ENCODE measurements around the gene SEH1L.
"Not testable (repeated sequence)": the region's sequence is repeated elsewhere in the genome, so short reads cannot be mapped to it uniquely, and the experiment has no call there.

The SEH1L gene

GRCh38 chr18:12958478-12958877 is 10.7 kb downstream of the SEH1L start:
- Histone ChIP-seq H3K4me1 (ENCODE audit: control insufficient read depth, insufficient read depth, low read length) (no peaks in the 10 kb centered on the region), H3K4me3 (ENCODE audit: low read length) (no peak overlapping the region), H3K9ac (ENCODE audit: low read length) (no peak overlapping the region), H3K27ac (ENCODE audit: low read depth, low read length) (no peak overlapping the region), H3K27me3 (ENCODE audit: control insufficient read depth, insufficient read depth, low read length) (no peaks in the 10 kb centered on the region), H3K36me3 (ENCODE audit: control insufficient read depth, insufficient read depth, low read length) (peaks cover 6% of the 10 kb centered on the region)

- peaks cover 6% of the 10 kb centered on the region for H3K36me3 ChIP-seq (ENCODE audit: control insufficient read depth, insufficient read depth, low read length)
- no peak overlapping the region for H3K4me3 ChIP-seq (ENCODE audit: low read length)
- no peaks in the 10 kb centered on the region for H3K4me1 ChIP-seq (ENCODE audit: control insufficient read depth, insufficient read depth, low read length)
- no peak overlapping the region for H3K27ac ChIP-seq (ENCODE audit: low read depth, low read length)
- no peak overlapping the region for H3K9ac ChIP-seq (ENCODE audit: low read length)
- no peaks in the 10 kb centered on the region for H3K27me3 ChIP-seq (ENCODE audit: control insufficient read depth, insufficient read depth, low read length)
Measured at GRCh38 chr18:12960395-12960794, 12.6 kb downstream of the SEH1L start.

GRCh38 chr18:12960853-12961397 is 13.1 kb downstream of the SEH1L start:
- Histone ChIP-seq H3K27me3 (ENCODE audit: control insufficient read depth, insufficient read depth, low read length) (no peaks in the 10 kb centered on the region), H3K4me1 (ENCODE audit: control insufficient read depth, insufficient read depth, low read length) (no peaks in the 10 kb centered on the region), H3K27ac (ENCODE audit: low read depth, low read length) (no peak overlapping the region), H3K36me3 (ENCODE audit: control insufficient read depth, insufficient read depth, low read length) (peaks cover 6% of the 10 kb centered on the region), H3K4me3 (ENCODE audit: low read length) (no peak overlapping the region), H3K9ac (ENCODE audit: low read length) (no peak overlapping the region)

DNA sequence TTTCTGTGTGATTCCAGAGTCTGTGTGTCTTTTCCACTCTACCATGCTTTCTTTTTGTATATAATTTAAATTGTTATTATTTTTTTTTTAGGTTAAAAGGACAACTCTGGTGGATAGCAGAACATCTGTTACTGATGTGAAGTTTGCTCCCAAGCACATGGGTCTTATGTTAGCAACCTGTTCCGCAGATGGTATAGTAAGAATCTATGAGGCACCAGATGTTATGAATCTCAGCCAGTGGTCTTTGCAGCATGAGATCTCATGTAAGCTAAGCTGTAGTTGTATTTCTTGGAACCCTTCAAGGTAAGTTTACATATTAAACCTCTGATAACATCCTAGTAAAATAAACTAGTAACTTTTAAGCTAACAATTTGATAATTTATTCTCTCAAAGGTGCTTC is 15.3 kb downstream of the SEH1L start:
- no peaks in the 10 kb centered on the region for H3K4me1 ChIP-seq (ENCODE audit: control insufficient read depth, insufficient read depth, low read length)
- peaks cover 3% of the 10 kb centered on the region for H3K36me3 ChIP-seq (ENCODE audit: control insufficient read depth, insufficient read depth, low read length)
- no peaks in the 10 kb centered on the region for H3K27me3 ChIP-seq (ENCODE audit: control insufficient read depth, insufficient read depth, low read length)
- no peak overlapping the region for H3K4me3 ChIP-seq (ENCODE audit: low read length)
- H3K27ac ChIP-seq (ENCODE audit: low read depth, low read length) = no peak overlapping the region
- H3K9ac ChIP-seq (ENCODE audit: low read length) = no peak overlapping the region

DNA sequence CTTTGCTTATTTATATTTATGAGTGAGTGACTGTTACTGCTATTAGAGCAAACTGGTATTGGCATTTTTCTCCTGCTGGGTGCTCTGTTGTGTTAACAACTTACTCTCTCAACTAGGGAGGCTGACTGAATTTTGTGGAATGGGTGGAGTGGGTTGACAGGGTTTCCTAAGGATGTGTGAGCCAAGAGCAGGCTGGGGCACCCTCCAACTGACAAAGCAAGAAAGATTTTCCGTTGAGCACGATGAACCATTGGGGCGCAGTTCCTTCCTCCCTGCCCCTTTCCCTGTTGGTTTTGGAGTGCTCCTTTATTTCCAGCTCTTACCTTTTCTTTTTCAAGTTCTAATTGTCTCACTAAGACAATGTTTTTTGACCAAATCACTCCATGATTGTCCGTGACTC is 20.3 kb downstream of the SEH1L start:
- no peak overlapping the region for H3K4me3 ChIP-seq (ENCODE audit: low read length)
- H3K27ac ChIP-seq (ENCODE audit: low read depth, low read length) = no peak overlapping the region
- H3K4me1 ChIP-seq (ENCODE audit: control insufficient read depth, insufficient read depth, low read length) = no peaks in the 10 kb centered on the region
- no peaks in the 10 kb centered on the region for H3K27me3 ChIP-seq (ENCODE audit: control insufficient read depth, insufficient read depth, low read length)
- H3K36me3 ChIP-seq (ENCODE audit: control insufficient read depth, insufficient read depth, low read length) = peaks cover 14% of the 10 kb centered on the region
- H3K9ac ChIP-seq (ENCODE audit: low read length) = no peak overlapping the region

DNA sequence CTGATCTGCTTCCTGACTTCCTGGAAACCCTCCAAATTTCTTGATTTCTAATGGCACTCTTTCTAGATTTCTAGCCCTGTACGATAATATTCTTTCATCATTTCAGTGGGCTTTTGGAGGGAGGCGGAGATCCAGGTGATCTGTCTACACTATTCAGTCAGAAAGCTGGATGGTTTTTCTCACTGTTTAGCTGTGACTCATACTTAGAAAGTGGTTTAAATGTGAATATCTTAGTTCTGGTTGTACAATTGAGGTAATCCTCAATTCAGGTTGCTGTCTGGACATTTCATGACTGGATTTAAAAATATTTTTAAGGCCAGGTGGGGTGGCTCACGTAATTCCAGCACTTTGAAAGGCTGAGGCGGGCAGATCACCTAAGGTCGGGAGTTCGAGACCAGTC is 20.8 kb downstream of the SEH1L start:
- H3K27ac ChIP-seq (ENCODE audit: low read depth, low read length) = no peak overlapping the region
- H3K4me3 ChIP-seq (ENCODE audit: low read length) = no peak overlapping the region
- H3K36me3 ChIP-seq (ENCODE audit: control insufficient read depth, insufficient read depth, low read length) = peaks cover 16% of the 10 kb centered on the region

GRCh38 chr18:12973562-12974213 is 25.9 kb downstream of the SEH1L start:
- Histone ChIP-seq H3K4me3 (ENCODE audit: low read length) (no peak overlapping the region), H3K27me3 (ENCODE audit: control insufficient read depth, insufficient read depth, low read length) (no peaks in the 10 kb centered on the region), H3K36me3 (ENCODE audit: control insufficient read depth, insufficient read depth, low read length) (peaks cover 25% of the 10 kb centered on the region), H3K27ac (ENCODE audit: low read depth, low read length) (no peak overlapping the region), H3K9ac (ENCODE audit: low read length) (no peak overlapping the region), H3K4me1 (ENCODE audit: control insufficient read depth, insufficient read depth, low read length) (no peaks in the 10 kb centered on the region)

More for the DNA sequence above, 20.8 kb downstream of the SEH1L start:
- Histone ChIP-seq H3K9ac (ENCODE audit: low read length) (no peak overlapping the region), H3K4me1 (ENCODE audit: control insufficient read depth, insufficient read depth, low read length) (no peaks in the 10 kb centered on the region), H3K27me3 (ENCODE audit: control insufficient read depth, insufficient read depth, low read length) (no peaks in the 10 kb centered on the region)

- Histone ChIP-seq H3K4me1 (ENCODE audit: control insufficient read depth, insufficient read depth, low read length) (no peaks in the 10 kb centered on the region), H3K27me3 (ENCODE audit: control insufficient read depth, insufficient read depth, low read length) (no peaks in the 10 kb centered on the region), H3K36me3 (ENCODE audit: control insufficient read depth, insufficient read depth, low read length) (peaks cover 25% of the 10 kb centered on the region), H3K27ac (ENCODE audit: low read depth, low read length) (no peak overlapping the region), H3K9ac (ENCODE audit: low read length) (no peak overlapping the region), H3K4me3 (ENCODE audit: low read length) (no peak overlapping the region)
Measured at GRCh38 chr18:12975488-12975887, 27.7 kb downstream of the SEH1L start.

DNA sequence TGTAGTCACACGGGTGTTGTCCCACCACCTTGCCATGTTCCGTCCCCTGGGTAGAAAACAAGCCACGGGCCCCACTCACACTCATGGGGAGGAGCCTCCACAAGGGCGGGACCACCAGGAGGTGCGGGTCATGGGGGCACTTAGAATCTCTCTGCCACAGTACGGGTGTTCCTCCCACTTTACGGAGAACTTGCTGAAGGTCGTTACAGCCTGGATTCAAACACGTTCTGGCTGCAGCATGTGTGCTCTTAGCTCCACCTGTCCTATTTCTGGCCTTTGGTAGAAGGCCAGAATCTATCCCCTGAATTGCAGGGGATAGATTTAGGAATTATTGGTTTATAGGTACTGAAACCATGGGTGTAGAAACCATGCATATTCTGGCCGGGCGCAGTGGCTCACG is 28.5 kb downstream of the SEH1L start:
- Histone ChIP-seq H3K4me3 (ENCODE audit: low read length) (no peak overlapping the region), H3K4me1 (ENCODE audit: control insufficient read depth, insufficient read depth, low read length) (no peaks in the 10 kb centered on the region), H3K27me3 (ENCODE audit: control insufficient read depth, insufficient read depth, low read length) (no peaks in the 10 kb centered on the region), H3K27ac (ENCODE audit: low read depth, low read length) (no peak overlapping the region), H3K36me3 (ENCODE audit: control insufficient read depth, insufficient read depth, low read length) (peaks cover 25% of the 10 kb centered on the region), H3K9ac (ENCODE audit: low read length) (no peak overlapping the region)

DNA sequence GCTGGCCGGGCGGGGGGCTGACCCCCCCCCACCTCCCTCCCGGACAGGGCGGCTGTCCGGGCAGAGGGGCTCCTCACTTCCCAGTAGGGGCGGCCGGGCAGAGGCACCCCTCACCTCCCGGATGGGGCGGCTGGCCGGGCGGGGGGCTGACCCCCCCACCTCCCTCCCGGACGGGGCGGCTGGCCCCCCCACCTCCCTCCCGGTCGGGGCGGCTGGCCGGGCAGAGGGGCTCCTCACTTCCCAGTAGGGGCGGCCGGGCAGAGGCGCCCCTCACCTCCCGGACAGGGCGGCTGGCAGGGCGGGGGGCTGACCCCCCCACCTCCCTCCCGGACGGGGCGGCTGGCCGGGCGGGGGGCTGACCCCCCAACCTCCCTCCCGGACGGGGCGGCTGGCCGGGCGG is 32.3 kb downstream of the SEH1L start:
- H3K9ac ChIP-seq (ENCODE audit: low read length); H3K4me1 ChIP-seq (ENCODE audit: control insufficient read depth, insufficient read depth, low read length); H3K27ac ChIP-seq (ENCODE audit: low read depth, low read length); H3K27me3 ChIP-seq (ENCODE audit: control insufficient read depth, insufficient read depth, low read length); H3K4me3 ChIP-seq (ENCODE audit: low read length); H3K36me3 ChIP-seq (ENCODE audit: control insufficient read depth, insufficient read depth, low read length): not testable (repeated sequence)

DNA sequence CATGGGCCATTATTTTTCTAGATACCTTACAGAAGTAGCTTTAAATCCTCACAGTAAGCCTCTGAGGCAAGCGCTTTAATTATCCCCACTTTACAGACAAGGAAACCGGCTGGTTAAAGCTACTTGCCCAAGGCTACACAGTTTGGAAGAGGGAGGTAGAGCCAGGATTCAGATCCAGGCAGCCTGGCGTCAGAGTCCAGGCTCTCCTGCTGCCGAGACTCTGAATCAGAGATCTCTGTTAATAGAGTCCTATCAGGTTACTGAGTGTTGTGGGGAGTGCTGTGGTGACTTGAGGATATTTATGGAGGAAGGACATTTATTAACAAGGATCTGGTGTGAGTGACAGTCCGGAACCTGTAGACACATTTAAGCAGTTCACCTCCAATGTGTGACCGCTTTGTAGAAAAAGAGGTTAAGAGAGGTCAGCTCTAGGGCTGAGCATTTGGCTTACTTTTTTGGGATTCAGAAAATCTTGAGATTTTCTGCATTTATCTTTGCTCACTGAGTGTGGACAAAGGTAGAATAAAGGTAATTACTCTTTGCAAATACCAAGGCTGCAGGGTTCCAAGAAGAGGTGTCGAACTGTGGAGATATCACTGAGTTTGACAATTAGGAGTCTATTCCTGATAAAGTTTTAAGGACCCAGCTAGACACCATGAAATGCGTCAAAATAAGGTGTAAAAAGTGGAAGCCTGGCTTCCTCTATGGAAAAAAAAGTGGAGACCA is 41.7 kb downstream of the SEH1L start:
- Histone ChIP-seq H3K27me3 (ENCODE audit: control insufficient read depth, insufficient read depth, low read length) (no peaks in the 10 kb centered on the region), H3K36me3 (ENCODE audit: control insufficient read depth, insufficient read depth, low read length) (no peaks in the 10 kb centered on the region), H3K27ac (ENCODE audit: low read depth, low read length) (no peak overlapping the region), H3K9ac (ENCODE audit: low read length) (no peak overlapping the region), H3K4me3 (ENCODE audit: low read length) (peak overlapping the region; percentile 98), H3K4me1 (ENCODE audit: control insufficient read depth, insufficient read depth, low read length) (peaks cover 9% of the 10 kb centered on the region)

DNA sequence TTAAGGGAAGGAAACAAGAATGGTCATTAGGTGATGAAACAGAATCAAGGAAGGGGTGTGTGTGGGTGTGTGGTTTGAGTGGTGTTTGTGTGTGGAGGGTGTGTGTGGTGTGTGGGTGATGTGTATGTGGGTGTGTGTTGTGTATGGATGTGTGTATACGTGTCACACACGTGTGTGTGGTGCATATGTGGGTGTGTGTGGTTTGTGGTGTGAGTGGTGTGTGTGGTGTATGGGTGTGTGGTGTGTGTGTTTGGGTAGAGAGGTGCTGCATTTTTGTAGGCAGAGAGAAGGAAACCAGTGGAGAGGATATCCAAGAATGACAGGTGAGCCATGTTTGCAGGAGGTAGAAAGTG is 42.3 kb downstream of the SEH1L start:
- Histone ChIP-seq H3K27ac (ENCODE audit: low read depth, low read length) (no peak overlapping the region), H3K36me3 (ENCODE audit: control insufficient read depth, insufficient read depth, low read length) (no peaks in the 10 kb centered on the region), H3K4me3 (ENCODE audit: low read length) (peak overlapping the region; percentile 98), H3K27me3 (ENCODE audit: control insufficient read depth, insufficient read depth, low read length) (no peaks in the 10 kb centered on the region), H3K4me1 (ENCODE audit: control insufficient read depth, insufficient read depth, low read length) (peaks cover 9% of the 10 kb centered on the region), H3K9ac (ENCODE audit: low read length) (no peak overlapping the region)

DNA sequence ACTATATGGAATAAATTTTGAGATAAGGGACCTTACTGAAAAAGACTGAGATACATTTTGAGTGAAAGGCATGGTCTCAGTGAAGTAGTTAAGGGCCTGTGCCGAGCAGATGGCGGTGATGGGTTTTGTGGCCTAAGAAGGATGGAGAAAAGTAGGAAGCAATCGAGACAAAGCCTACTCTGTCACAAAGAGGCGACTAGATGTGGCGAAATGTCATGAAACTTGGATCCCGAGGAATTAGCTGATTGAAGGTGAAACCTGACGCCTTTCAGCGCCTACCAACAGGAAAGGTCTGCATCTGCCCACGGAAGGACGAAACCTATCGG is 42.8 kb downstream of the SEH1L start:
- no peaks in the 10 kb centered on the region for H3K27me3 ChIP-seq (ENCODE audit: control insufficient read depth, insufficient read depth, low read length)
- H3K27ac ChIP-seq (ENCODE audit: low read depth, low read length) = no peak overlapping the region
- peak overlapping the region; percentile 98 for H3K4me3 ChIP-seq (ENCODE audit: low read length)
- H3K4me1 ChIP-seq (ENCODE audit: control insufficient read depth, insufficient read depth, low read length) = peaks cover 9% of the 10 kb centered on the region
- no peaks in the 10 kb centered on the region for H3K36me3 ChIP-seq (ENCODE audit: control insufficient read depth, insufficient read depth, low read length)
- peak overlapping the region; percentile 49 for H3K9ac ChIP-seq (ENCODE audit: low read length)
